OCI-LY7 (cell line): ENCODE results near the gene ANTXR1.

ENCODE experiments used
- EZH2phosphoT487 ChIP-seq: fragments of 200-600 bp; sonication (generic); IDR thresholded peaks from 2 replicates; pipeline ENCODE4 v1.6.1; 2018; ENCODE audit warnings: low read depth, borderline replicate concordance, mild to moderate bottlenecking, mixed run types, antibody characterized with exemption, low read length, moderate library complexity, mixed read lengths
- TF ChIP-seq, protein P1 (sequence below): fragments of 200-600 bp; sonication (generic); conservative IDR thresholded peaks from 2 replicates; pipeline ENCODE4 v1.5.1; 2014; ENCODE audit warnings: mild to moderate bottlenecking, antibody characterized with exemption, low read length, moderate library complexity, mixed read lengths

DNA sequence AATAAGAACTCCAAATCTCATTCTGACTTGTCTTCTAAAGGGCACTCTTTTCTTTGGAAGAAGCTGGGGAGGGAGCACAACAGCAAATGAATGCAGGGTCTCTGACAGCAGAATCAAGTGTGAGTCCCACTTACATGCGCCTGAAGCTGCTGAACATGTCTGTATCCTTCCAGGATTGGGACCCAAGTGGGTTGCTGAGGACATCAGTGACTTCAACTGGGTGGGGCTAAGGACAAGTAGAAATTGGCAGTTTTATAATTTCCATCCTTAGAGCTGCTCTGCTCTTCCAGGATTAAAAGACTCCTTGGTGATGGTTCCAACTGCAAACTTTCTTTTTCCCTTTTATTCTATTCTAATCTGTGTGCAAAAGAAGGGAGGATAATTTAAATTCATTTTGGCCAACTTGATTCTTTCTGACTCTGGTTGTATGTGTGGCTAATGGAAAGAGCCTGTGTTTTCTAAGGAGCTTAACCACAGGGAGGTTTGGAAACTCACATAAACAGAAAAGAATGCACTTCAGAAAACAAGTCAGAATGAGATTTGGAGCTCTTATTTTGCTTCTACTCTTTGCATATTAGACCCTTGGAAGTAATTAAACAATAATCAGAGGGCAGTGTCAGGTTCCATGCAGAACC lies 20.6 kb downstream of the ANTXR1 start:
- TF ChIP-seq, protein P1, sequence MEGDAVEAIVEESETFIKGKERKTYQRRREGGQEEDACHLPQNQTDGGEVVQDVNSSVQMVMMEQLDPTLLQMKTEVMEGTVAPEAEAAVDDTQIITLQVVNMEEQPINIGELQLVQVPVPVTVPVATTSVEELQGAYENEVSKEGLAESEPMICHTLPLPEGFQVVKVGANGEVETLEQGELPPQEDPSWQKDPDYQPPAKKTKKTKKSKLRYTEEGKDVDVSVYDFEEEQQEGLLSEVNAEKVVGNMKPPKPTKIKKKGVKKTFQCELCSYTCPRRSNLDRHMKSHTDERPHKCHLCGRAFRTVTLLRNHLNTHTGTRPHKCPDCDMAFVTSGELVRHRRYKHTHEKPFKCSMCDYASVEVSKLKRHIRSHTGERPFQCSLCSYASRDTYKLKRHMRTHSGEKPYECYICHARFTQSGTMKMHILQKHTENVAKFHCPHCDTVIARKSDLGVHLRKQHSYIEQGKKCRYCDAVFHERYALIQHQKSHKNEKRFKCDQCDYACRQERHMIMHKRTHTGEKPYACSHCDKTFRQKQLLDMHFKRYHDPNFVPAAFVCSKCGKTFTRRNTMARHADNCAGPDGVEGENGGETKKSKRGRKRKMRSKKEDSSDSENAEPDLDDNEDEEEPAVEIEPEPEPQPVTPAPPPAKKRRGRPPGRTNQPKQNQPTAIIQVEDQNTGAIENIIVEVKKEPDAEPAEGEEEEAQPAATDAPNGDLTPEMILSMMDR = no peak
- no peak for TF ChIP-seq EZH2phosphoT487
